Chondrocyte (in vitro differentiated cells): ENCODE measurements around the gene B4GALT7. TPM values are rescaled to one million over a fixed set of nuclear protein-coding genes. Genes with fewer than 3 reads are reported as not detected.

Experiments
- DNase-seq: peaks from one replicate; pipeline ENCODE4 v3.0.0; 2021; ENCODE audit warnings: mixed read lengths, low spot score
- H3K27ac Mint-ChIP-seq: one replicate; pipeline ENCODE4 v1.8.0; 2021; ENCODE audit warnings: mild to moderate bottlenecking, moderate library complexity, mixed read lengths; ENCODE audit not compliant: unreplicated experiment
- H3K27me3 Mint-ChIP-seq: 2 replicates; pipeline ENCODE4 v1.8.0; 2021; ENCODE audit warnings: low read depth, mixed read lengths
- H3K36me3 Mint-ChIP-seq: 2 replicates; pipeline ENCODE4 v1.8.0; 2021; ENCODE audit warnings: low read depth, mixed read lengths
- H3K4me1 Mint-ChIP-seq: 2 replicates; pipeline ENCODE4 v1.8.0; 2021; ENCODE audit warnings: low read depth, mild to moderate bottlenecking, mixed read lengths
- H3K4me3 Mint-ChIP-seq: one replicate; pipeline ENCODE4 v1.8.0; 2021; ENCODE audit warnings: mild to moderate bottlenecking, moderate library complexity, mixed read lengths; ENCODE audit not compliant: unreplicated experiment
- H3K9me3 Mint-ChIP-seq: 2 replicates; pipeline ENCODE4 v1.8.0; 2021; ENCODE audit warnings: low read depth, mixed read lengths
- total RNA-seq: library from RNA; stranded (reverse); gene quantifications from 3 replicates; pipeline ENCODE4 v1.2.1, GENCODE V29; 2021
- TF ChIP-seq, protein P1 (sequence below): fragments of 200-600 bp; sonication (generic); IDR thresholded peaks from 2 replicates; pipeline ENCODE4 v1.5.0; 2021; ENCODE audit warnings: antibody characterized with exemption, mild to moderate bottlenecking, moderate library complexity

The B4GALT7 gene
- total RNA-seq, 1 donor from 2014 or later: 43.9 TPM

- H3K27me3 Mint-ChIP-seq: peaks cover 15% of the 10 kb centered on the region
- no peak overlapping the region for H3K4me3 Mint-ChIP-seq
- H3K4me1 Mint-ChIP-seq: no peaks in the 10 kb centered on the region
- no peak for DNase-seq
- H3K36me3 Mint-ChIP-seq: no peaks in the 10 kb centered on the region
- TF ChIP-seq, protein P1, sequence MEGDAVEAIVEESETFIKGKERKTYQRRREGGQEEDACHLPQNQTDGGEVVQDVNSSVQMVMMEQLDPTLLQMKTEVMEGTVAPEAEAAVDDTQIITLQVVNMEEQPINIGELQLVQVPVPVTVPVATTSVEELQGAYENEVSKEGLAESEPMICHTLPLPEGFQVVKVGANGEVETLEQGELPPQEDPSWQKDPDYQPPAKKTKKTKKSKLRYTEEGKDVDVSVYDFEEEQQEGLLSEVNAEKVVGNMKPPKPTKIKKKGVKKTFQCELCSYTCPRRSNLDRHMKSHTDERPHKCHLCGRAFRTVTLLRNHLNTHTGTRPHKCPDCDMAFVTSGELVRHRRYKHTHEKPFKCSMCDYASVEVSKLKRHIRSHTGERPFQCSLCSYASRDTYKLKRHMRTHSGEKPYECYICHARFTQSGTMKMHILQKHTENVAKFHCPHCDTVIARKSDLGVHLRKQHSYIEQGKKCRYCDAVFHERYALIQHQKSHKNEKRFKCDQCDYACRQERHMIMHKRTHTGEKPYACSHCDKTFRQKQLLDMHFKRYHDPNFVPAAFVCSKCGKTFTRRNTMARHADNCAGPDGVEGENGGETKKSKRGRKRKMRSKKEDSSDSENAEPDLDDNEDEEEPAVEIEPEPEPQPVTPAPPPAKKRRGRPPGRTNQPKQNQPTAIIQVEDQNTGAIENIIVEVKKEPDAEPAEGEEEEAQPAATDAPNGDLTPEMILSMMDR: no peak
- no peak overlapping the region for H3K27ac Mint-ChIP-seq
- no peaks in the 10 kb centered on the region for H3K9me3 Mint-ChIP-seq
Measured at GRCh38 chr5:177568326-177568725, 31.6 kb upstream of the B4GALT7 start.

DNA sequence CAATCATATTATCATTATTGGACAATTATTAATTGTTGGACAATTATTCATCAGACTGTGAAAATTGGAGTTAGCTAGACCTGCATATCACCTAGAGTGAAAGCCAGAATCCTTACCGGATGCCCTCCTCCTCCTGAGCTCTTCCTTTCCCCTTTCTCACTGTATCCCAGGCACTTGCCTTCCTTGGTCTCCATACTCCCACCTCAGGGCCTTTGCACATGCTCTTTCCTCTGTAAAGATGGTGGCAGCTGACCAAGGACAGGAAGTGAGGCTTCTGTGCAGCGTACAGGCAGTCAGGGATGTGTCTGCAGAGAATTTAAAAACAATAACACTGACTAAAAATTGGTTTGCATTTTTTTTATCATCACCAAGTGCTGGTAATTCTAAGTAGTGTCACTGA lies 30.0 kb upstream of the B4GALT7 start:
- Mint-ChIP-seq H3K4me3 (no peak overlapping the region), H3K9me3 (no peaks in the 10 kb centered on the region), H3K36me3 (no peaks in the 10 kb centered on the region), H3K27ac (no peak overlapping the region), H3K4me1 (no peaks in the 10 kb centered on the region), H3K27me3 (peaks cover 19% of the 10 kb centered on the region)
- no peak for DNase-seq
- TF ChIP-seq, protein P1: no peak

DNA sequence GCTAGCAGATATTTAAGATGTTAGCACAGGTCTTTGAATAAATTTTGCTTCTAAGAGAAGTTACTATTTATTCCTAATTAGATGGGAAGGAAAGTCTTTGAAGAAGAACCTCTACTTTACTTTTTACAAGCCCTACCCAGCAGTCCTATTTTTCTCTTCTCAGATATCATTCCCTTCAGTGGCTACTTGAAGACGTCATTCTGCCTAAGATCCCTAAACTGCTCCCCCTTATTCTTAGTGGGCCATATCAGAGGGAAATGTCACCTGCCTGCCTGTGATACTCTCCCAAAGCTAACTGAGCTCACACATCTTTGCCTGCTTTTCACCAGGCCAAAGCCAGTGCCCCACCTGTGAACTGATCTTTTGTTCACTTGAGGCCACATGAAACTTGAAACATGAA lies 24.4 kb upstream of the B4GALT7 start:
- Mint-ChIP-seq H3K4me3 (no peak overlapping the region), H3K27me3 (peaks cover 12% of the 10 kb centered on the region), H3K9me3 (peaks cover 3% of the 10 kb centered on the region), H3K4me1 (no peaks in the 10 kb centered on the region), H3K36me3 (no peaks in the 10 kb centered on the region), H3K27ac (no peak overlapping the region)
- TF ChIP-seq, protein P1: no peak
- no peak for DNase-seq

GRCh38 chr5:177576169-177576568 lies 23.8 kb upstream of the B4GALT7 start:
- no peaks in the 10 kb centered on the region for H3K36me3 Mint-ChIP-seq

GRCh38 chr5:177578316-177578715 lies 21.6 kb upstream of the B4GALT7 start:
- no peak overlapping the region for H3K4me3 Mint-ChIP-seq
- no peaks in the 10 kb centered on the region for H3K36me3 Mint-ChIP-seq
- no peak overlapping the region for H3K27ac Mint-ChIP-seq
- H3K4me1 Mint-ChIP-seq: no peaks in the 10 kb centered on the region
- TF ChIP-seq, protein P1: no peak
- peaks cover 12% of the 10 kb centered on the region for H3K27me3 Mint-ChIP-seq
- peaks cover 3% of the 10 kb centered on the region for H3K9me3 Mint-ChIP-seq
- no peak for DNase-seq

More at GRCh38 chr5:177576169-177576568, 23.8 kb upstream of the B4GALT7 start:
- no peak for DNase-seq
- TF ChIP-seq, protein P1: peak; percentile 11
- no peak overlapping the region for H3K27ac Mint-ChIP-seq
- H3K27me3 Mint-ChIP-seq: peaks cover 12% of the 10 kb centered on the region
- H3K4me3 Mint-ChIP-seq: no peak overlapping the region
- no peaks in the 10 kb centered on the region for H3K4me1 Mint-ChIP-seq
- H3K9me3 Mint-ChIP-seq: peaks cover 3% of the 10 kb centered on the region
